HG03060 (cell line): ENCODE measurements around the gene ITPRIPL1.

Experiments used
- ATAC-seq: cut with Tn5 transposase; IDR thresholded peaks from one replicate; pipeline ENCODE4 v1.9.1; 2021; ENCODE audit warnings: low read depth, moderate number of reproducible peaks; ENCODE audit not compliant: unreplicated experiment

Gene ITPRIPL1

GRCh38 chr2:96353032-96353561, 28.0 kb downstream of the ITPRIPL1 start:
- ATAC-seq: no peak

GRCh38 chr2:96353606-96354101, 28.5 kb downstream of the ITPRIPL1 start:
- no peak for ATAC-seq

GRCh38 chr2:96354492-96354891, 29.4 kb downstream of the ITPRIPL1 start:
- no peak for ATAC-seq

GRCh38 chr2:96356889-96357288, 31.8 kb downstream of the ITPRIPL1 start:
- no peak for ATAC-seq

GRCh38 chr2:96359310-96359709, 34.2 kb downstream of the ITPRIPL1 start:
- ATAC-seq: no peak

GRCh38 chr2:96359866-96360265, 34.7 kb downstream of the ITPRIPL1 start:
- no peak for ATAC-seq

- ATAC-seq: no peak
Observed at GRCh38 chr2:96361751-96362150, 36.6 kb downstream of the ITPRIPL1 start.

GRCh38 chr2:96369186-96369585, 44.1 kb downstream of the ITPRIPL1 start:
- ATAC-seq: no peak

GRCh38 chr2:96374211-96374951, 49.3 kb downstream of the ITPRIPL1 start:
- no peak for ATAC-seq
